GM18907 (cell line): Measurements from ENCODE around the gene KLK15.

Source experiments
- ATAC-seq: cut with Tn5 transposase; IDR thresholded peaks from one replicate; pipeline ENCODE4 v1.9.1; 2021; ENCODE audit warnings: mild to moderate bottlenecking, moderate library complexity; ENCODE audit not compliant: unreplicated experiment

KLK15 gene

DNA sequence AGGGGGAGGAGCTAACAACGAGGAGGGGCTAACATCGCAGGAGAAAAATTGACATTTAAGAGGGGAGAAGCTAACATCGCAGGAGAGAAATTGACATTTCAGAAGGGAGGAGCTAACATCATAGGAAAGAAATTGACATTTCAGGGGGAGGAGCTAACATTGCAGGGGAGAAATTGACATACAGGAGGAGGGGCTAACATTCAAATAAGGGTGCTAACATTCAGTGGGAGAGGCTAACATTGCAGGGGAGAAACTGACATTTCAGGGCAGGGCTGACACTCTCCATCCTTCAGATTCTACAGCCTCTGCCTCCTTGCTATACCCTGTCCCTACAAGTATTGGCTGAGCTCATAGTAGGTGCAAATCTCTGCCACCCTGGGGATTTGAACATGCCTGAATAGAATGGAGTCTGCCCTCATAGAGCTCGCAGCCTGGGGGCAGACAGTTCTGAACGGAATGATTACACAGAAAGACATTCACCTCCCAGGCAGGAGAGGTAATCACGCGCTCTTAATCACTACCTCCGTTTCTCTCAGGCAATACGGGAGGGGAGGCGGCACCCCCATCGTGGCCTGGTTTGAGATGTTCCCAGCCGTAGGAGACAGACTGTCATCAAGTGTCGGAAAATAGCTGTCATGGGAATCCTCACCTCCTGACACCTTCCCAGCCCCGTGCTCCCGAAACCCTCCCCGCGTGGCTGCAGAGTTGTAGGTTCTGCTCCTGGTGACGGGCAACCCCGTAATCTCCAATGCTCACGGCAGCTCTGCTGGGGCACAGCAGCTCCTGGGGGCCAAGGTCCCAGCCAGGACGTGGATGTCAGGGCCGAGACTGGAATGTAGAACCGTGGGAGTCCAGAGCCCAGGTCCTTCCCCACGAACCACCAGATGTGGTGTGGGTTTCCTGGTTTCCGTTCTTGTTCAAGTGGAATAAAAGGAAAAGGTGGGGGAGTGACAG lies 53.6 kb downstream of the KLK15 start:
- no peak for ATAC-seq

GRCh38 chr19:50778906-50779430 lies 54.4 kb downstream of the KLK15 start:
- no peak for ATAC-seq

DNA sequence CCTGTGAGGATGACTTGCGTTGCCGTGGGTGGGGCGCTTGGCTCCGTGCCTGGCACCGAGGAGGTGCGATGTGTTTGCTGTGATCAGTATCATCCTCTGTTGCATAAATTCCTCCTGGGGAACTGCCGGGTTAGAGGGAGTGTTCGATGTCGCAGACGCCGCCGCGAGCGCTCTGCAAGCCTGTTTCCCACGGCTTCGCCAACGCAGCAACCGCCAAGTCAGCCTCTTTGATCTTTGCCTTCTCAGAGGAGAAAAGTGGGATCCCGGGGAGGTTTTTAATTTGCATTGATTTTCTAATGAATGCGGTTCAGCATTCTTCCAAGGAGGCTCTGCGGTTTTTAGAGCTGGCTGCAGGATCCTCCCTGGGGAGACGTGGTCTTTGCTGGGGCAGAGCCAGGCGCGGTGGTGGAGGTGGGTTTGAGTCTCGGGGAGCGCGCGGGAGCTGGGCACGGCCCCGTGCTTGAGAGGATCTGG lies 55.5 kb downstream of the KLK15 start:
- no peak for ATAC-seq

GRCh38 chr19:50777261-50777660 lies 56.1 kb downstream of the KLK15 start:
- no peak for ATAC-seq

- no peak for ATAC-seq
Observed at GRCh38 chr19:50776131-50776530, 57.2 kb downstream of the KLK15 start.
